ENCODE results near the gene ADAMTS14.

The ADAMTS14 gene

DNA sequence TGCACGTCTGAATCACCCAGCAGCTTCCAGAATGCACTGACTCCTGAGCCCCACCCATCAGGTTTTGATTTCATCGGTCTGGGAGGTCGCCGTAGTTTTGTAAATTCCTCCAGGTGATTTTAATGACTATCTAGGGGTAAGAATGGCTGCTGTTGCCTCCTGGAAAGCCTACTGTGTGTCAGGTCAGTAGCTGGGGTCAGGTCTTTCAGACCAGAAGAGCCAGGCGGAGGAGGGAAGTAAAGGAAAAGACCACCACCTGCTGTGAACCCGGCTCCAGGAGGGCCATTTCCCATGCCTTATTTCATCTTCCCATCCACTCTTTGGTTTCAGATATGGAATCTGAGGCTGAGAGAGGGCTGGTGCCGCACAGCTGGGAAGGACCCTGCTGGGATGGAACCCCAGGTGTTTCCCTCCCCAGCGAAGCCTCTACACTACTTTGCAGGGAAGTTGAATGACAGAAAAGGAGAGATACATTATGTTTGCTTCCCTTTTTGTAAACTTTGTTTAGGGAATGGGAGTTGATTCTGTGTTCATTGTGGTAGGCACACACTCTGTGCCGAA is 19.8 kb downstream of the ADAMTS14 start:
- no peak for DNase-seq (ENCODE audit: low spot score)

DNA sequence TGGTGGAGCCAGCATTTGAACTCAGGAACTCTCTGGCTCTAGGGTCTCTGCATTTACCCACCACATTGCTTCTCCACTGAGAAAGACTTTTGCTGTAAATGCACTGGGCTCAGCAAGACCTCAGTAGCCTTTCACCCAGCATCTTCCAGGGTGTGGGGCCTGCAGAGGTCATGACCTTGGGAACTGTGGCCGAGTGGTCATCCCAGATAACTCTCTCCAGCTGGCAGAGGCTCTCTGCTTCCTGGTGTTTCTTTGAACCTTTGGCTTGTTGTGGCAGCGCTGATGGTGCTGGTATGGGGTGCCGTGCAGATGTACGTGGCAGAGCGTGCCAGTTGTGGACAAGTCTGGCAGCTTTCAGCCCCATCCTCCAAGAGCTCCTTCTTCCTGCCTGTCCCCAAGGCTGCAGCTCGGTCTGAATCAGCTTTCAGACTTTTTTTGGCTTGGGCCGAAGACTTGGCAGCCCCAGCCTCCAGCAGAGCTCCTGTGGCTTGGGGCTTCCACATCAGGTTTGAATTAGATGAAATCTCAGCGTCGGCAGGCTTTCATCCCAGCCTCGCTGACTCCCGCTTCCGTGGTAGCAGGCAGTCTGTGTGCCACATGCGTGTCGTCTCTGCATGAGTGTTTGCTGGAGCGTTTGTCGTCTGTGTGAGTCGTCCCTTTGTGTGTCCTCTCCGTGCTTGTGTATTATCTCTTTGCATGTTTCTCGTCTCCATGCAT is 21.5 kb downstream of the ADAMTS14 start:
- DNase-seq (ENCODE audit: low spot score), result no peak

DNA sequence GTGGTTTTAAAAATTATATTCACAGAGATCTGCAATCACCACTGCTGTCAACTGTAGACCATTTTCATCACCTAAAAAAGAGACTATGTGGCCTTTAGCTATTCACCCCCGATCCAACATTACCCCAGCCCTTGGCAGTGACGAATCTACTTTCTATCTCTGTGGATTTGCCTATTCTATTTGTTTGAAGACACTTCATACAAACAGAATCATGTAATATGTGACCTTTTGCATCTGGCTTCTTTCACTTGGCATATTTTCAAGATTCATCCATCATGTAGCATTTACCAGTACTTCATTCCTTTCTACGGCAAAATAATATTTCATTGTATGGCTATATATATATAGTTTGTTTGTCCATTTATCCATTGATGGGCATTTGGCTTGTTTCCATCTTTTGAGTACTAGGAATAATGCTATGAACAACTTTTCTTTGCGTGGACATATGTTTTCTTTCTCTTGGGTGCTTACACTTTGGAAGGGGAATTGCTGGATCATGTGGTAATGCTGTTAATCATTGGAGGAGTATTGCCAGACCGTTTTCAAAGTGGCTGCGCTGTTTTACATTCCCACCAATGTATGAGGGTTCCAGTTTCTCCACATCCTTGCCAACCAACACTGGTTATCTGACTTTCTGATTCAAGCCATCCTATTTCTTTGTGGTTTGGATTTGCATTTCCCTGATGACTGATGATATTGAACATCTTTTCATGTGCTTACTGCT is 22.3 kb downstream of the ADAMTS14 start:
- no peak for DNase-seq (ENCODE audit: low spot score)

DNA sequence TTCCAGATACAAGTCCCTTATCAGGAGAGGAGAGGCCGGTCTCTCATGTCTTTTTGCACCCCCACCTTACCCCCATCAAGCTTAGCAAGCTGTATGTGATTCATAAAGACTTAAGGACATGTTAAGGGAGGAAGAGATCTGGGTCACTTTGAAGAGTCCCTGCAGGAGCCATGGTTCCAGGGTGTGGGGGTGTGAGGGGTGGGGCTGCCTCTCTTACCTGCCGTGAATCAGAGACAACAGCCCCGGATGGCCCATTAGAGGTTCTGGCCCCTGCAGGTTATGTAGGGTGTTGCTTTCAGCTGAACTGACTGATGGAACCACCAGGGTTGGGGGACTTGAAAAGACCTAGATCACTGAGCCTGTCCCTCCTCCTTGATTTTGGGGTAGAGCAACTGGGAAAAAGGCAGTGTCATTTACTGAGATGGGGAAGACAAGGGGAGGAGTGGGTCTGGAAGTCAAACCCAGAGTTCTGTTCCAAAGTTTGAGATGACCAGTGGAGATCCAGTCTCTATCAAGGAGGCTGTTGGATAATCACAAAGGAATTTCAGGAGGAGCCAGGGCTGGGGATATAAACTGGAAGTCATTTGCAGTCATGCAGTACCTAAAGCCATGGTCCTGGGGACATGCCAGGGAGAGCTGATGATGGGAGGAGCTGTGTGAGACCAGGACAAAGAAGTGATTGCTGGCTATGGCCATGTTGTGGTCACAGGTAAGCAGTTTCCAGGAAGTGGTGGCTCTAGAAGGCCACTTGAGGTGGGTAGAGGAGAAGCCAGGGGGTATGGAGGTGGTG is 23.1 kb downstream of the ADAMTS14 start:
- DNase-seq (ENCODE audit: low spot score), result no peak

DNA sequence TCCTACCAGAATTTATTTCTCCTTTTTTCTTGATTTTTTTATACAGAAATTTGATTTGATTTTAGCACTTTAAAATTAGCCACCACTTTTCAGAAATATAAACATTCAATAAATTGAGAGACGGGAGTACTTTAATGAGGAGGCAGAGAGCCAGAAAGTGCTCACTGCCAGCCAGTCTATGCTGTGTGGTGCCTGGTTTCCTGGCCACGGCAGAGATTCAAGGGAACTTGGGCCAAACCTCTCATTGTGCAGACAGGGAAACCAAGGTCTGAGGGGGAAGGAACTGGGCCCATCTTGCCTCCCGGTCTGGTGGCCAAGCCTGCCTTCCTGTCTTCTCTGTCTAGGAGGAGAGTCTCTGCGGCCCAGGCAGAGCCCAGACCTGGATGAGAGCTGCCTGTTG is 25.9 kb downstream of the ADAMTS14 start:
- no peak for DNase-seq (ENCODE audit: low spot score)

DNA sequence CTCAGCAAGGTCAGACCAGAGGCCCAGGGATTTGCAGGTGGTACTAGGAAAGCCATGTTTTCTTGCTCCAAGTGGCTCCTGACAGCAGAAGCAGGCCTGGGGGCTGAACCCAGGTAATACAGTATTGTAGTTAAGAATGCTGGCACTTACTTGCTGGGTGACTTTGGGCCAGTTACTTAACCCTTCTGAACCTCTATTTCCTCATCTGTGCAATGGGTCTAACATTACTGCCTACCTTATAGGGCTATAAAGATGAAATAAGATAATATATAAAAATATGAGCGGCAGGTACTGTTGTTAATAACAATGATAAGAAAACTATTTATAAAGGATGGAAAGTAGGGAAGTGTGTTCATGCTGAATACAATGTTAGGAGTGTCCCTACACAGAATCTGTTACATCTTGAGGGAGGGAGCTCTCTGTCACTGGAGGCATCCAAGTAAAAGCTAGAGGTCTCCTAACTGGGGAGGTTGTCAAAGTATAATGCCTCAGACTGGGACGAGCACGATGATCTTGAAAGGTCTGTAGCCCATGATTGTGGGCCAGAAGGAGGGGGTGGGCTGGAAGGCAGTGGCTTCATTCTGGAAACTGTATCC is 26.9 kb downstream of the ADAMTS14 start:
- no peak for DNase-seq (ENCODE audit: low spot score)

GRCh38 chr10:70699659-70700174 is 27.4 kb downstream of the ADAMTS14 start:
- DNase-seq (ENCODE audit: low spot score), result no peak

- DNase-seq (ENCODE audit: low spot score), result no peak
Observed at GRCh38 chr10:70702190-70702763, 30.0 kb downstream of the ADAMTS14 start.

DNA sequence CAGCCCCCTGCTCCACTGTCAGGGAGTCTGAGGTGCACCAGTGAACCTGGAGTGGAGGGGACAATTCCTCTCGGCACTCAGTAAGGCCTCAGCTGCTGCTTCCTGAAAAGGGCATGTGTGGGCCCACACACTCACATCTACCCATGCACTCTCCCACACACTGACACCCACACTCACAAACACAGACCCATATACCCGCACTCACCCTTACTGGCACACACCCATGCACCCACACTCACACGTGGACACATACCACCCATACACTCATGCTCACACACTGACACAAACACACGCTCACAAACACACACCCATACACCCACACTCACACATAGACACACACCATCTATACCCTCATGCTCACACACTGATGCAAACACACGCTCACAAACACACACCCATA is 31.9 kb downstream of the ADAMTS14 start:
- DNase-seq (ENCODE audit: low spot score), result no peak

DNA sequence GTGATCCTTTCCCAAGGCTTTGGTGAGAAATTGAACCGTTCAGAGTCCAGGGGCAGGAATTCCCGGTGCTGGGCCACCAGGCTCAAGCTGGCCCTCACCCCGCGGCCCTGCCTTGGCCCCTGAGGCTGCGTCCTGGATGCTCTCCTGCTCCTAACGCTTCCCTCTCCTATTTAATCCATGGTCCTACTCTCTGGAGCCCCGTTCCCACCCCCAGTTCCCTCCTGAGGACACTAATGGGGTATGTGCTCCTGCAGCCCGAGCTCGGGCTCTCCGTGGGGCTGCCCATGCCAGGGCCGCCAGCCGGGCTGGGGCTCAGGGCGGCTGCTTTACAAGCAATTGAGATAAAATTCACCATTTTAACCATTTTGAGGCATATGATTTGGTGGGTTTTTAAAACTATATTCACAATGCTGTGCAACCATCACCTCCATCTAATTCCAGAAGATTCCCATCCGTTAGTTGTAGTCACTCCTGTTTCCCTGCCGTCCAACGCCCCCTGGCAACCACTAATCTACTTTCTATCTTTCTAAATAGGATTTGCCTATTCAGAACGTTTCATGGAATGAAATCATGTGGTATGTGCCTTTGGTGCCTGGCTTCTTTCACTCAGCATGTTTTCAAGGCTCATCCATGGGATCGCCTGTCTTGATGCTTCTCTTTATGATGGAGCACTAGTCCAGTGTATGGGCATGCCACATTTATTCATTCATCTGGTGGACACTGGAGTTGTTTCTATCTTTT is 33.0 kb downstream of the ADAMTS14 start:
- DNase-seq (ENCODE audit: low spot score), result no peak

- no peak for DNase-seq (ENCODE audit: low spot score)
Observed at GRCh38 chr10:70711177-70711576, 38.9 kb downstream of the ADAMTS14 start.

GRCh38 chr10:70711911-70712310 is 39.6 kb downstream of the ADAMTS14 start:
- no peak for DNase-seq (ENCODE audit: low spot score)

DNA sequence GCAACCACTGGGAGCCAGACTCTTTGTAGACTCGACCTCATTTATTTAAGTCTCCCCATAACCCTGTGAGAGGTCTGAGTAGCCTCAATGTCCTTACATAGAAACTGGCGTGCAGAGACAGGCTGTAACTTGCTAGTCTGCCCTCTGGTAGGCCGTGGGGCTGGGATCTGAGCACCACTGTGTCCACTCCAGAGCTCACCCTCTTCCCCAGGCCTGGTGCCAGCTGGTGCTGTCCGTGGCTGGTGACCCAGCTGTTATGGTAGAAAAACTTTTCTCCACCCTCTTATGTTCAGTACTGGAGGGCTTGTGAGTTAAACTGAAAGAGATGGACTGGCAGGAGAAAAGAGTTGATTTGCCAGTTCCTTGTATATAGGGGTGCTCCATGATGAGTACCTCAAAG is 41.9 kb downstream of the ADAMTS14 start:
- no peak for DNase-seq (ENCODE audit: low spot score)

DNA sequence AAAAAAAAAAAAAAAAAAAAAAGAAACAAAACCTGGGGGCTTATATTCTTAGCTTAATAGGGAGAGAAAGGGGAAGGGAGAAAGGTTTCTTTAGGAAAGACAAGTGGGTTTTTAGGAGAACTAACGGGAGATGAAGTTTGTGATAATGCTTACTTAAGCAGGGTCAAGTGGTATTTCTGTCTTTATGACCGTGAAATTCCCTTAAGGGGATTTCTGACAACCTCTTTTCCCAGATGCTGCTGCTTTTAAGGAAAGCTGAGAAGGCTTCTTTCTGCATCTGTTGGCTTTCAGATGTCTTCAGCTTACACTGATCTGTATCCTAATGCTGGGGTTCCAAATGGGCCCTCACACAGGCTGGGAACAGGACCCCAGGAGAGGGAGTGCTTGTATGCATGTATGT is 42.6 kb downstream of the ADAMTS14 start:
- no peak for DNase-seq (ENCODE audit: low spot score)

DNA sequence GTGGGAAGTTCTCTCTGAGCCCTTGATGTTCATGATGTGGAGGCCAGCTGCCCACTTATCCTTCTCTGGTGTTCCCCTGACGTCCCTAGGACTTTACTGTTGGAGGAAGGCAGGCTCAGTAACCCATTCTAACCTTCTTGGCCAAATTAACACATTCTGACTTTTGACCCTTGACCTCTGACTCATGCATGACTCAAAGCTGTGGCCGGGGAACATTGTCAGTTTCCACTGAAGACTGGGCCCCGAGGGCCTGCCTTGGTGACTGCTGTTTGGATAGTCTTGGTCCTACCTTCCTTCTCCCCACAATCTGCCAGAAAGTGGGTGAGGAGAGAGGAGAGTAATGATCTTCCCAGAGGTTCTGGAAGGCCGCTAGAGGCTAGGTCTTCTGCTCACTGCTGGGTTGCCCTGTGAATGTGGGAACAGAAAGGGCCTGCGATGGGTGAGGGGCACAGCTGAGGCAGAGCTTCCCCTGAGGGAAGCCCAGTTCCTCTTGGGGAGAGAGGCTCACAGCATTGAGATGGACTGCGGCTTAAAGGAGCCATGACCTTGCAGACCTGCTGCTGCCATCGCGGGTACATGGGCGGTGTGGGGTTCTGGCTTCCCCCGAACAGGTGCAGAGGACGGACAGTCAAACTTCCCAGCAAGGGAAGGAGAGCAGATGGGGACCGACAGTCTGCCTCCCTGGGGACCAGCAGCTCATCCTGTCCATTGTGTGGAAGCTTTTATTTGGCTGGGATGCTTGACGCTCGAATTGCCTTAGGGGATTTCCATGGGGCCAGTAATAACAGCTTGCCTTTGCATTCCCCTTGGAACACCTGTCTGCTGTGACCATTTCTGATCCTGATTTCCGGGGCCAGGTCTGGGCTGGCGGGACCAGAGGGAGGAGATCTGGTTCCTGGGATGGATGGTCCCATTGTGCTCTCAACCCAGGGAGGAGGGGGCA is 43.8 kb downstream of the ADAMTS14 start:
- DNase-seq (ENCODE audit: low spot score), result no peak

DNA sequence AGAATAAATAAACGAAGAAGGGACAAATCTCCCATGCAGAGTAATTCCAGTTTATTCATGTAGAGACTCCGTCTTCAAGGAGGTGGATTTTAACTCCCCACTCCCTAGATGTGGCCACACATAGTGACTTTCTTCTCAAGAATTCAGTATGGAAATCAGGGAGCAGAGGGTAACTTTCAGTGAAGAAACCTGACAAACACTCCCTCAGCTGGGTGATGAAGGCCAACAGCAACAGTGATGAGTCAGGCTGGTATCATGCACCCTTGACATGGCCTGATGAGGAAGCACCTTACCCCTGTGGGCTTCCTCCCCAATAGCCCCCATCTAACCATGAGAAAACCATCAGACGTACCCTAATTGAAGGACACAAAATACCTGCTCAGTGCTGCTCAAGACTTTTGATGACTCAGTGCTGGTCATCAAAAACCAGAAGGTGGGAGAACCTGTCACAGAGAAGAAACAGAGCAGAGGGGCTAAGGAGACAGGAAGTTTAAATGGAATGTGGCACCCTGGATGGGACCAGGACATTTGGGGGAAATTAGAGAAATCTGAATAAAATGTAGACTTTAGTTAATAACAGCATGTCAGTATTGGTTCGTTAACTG is 50.6 kb downstream of the ADAMTS14 start:
- no peak for DNase-seq (ENCODE audit: low spot score)

DNA sequence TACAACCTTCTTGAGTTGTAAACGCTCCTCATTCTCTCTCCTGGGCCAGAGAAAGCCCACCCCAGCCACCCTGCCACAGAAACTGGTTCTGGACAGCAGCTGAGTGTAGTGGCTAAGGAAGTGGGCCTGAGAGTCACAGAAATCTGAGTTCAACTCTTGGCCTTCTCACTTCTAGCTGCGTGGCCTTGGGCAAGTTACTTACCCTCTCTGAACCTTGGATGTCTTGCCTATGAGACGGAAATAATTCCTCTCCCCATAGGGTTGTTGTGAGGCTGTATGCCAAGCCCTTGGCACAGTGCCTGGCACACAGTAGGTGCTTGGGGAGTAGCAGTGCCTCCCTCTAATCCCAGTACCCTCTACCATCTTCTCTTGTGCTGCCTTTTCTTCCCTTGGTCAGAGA is 51.5 kb downstream of the ADAMTS14 start:
- no peak for DNase-seq (ENCODE audit: low spot score)

DNA sequence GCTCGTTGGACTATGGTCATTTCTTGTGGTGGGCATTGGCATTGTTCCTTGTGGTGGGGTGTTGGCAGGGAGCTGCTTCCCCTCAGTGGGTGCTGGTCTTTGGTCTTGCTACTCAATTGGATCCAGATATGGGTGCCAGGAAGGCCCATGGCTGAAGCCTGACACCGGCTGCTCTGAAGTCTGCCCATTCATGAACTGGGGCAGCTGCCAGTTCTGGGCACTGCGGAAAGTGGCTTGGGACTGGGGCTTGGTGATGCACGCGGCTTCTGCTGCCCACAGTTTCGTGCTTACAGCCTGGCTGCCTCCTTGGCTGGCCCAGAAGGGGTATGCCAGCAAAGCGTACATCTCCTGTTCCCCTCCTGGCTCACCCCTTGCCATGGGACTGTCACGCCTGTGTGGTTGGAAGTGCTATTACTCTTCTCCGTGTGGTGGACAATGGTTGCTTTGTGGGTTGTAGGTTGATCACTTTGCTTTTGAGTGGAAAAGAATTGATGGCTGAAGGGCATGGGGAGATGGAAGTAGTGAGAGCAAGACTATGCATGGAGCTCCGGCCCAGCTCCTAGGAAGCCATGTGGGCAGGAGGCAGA is 54.7 kb downstream of the ADAMTS14 start:
- no peak for DNase-seq (ENCODE audit: low spot score)

DNA sequence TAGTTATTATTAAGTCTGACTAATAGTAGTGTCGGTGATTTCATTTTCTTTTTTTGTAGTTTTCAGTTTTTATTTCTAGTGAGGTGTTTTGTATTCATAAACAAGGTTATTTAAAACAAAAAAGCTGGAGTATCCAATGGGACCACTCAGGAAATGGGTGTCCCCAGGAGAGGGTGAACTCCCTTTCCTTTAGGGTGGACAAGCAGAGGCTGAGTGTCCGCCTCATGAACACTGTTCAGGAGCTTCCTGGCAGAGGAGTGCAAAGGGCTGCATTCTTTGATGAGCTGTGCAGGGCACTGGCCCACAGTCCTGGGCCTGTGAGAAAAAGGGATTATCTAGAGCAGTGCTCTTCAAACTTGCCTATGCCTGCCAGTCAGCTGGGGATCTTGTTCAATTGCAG is 56.0 kb downstream of the ADAMTS14 start:
- DNase-seq (ENCODE audit: low spot score), result no peak

Data from HuH-7.5 (cell line).